Activated T-helper 1 cell treated with anti-CD3 and anti-CD28 coated beads, Interleukin-2, amount 50 U/mL, for 16 hours (primary cell): Measurements from ENCODE around the gene IQCK.
A peak's percentile ranks its signal among the peaks of the same experiment; 100 is the strongest.

ENCODE experiments used
- DNase-seq, 2 donors: peaks; one replicate each; pipeline ENCODE4 v3.0.0-alpha.2; 2020; ENCODE audit warnings: low read depth in 1 of 2, low spot score in 1 of 2

IQCK gene

DNA sequence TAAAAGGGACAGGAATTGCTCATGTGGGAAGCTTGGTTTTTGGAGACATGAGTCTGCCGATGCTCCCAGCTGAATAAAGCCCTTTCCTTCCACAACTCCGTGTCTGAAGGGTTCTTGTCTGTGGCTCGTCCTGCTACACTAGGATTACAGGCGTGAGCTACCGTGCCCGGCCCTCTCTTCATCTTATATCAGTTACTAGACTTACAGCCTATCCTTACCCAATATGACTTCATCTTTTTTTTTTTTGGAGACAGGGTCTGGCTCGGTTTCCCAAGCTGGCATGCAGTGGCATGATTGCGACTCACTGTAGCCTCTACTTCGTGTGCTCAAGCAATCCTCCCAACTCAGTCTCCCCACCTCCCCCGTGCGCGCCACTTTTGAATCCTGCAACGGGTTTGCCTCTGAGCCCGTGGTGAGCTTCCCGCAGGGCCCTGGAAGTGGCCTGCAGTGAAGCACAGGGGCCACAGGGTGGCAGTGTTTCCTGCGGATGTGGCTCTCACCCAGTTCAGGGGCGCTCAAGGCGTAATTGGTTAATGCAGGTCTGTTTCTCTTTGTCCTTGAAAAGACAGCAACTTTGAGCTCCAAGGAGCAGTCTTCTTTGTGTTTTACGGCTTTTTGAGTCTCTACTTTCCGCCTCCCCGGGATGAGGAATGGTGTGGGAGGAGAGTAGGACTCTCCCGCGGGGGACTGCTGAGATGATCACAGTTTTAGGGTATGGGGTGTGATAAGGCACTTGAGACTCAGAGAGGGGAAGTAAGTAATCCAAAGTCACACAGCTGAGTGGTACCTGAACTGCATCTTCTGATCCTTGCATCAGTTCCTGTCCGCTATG lies 189.3 kb downstream of the IQCK start:
- DNase-seq = peak; percentile 52 to 53
